Inflammatory macrophage treated with lipopolysaccharide for 4 hours (primary cell): Measurements from ENCODE around the gene RPP14.
"Not testable (repeated sequence)": the region's sequence is repeated elsewhere in the genome, so short reads cannot be mapped to it uniquely, and the experiment has no call there.

Source experiments
- DNase-seq: peaks from one replicate; pipeline ENCODE4 v3.0.0-alpha.2; 2020

Gene RPP14

DNA sequence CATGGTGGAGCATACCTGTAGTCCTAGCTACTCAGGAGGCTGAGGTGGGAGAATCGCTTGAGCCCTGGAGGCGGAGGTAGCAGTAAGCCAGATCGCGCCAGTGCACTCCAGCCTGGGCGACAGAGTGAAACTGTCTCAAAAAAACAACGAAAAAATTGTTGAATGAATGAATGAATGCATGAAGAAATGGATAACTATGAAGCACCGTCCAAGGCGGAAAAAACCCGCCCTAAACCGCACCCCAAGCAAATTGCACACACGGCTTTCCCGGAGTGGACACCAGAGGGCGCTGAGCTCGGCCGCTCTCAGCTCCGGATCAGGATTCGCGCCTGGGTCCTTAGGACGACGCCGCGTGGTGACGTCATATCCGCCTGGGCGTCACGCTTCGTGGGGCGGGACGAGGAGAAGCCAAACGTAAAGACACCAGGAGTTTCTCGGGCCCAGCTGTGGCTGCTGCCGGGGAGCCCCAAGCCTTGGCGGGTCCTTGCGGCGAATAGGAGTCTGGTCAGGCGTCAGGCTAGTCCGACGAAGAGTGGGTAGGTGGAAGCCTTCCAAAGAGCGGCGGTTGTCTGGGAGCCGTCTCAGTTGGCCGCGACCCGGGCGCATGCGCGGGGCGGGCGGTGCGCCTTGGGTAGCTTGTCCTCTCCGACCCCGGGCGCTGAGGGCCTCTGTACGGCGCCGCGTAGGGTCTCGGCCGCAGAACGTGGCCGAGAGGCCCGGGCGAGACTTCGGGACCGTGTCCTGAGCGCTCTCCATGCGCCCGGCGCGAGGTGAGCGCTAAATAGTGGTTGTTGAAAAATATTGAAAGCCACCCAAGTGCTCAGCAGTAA is at the start of gene RPP14, which contains the start of gene HTD2:
Gene RPP14 (plus strand): TSS at position 364 of the 830 bp plus-strand sequence. CDS start 4,085 bp downstream, outside the sequence.
Gene HTD2 (plus strand): TSS at position 639 of the 830 bp plus-strand sequence. CDS start 11,094 bp downstream, outside the sequence.
- peak; percentile 99 for DNase-seq

DNA sequence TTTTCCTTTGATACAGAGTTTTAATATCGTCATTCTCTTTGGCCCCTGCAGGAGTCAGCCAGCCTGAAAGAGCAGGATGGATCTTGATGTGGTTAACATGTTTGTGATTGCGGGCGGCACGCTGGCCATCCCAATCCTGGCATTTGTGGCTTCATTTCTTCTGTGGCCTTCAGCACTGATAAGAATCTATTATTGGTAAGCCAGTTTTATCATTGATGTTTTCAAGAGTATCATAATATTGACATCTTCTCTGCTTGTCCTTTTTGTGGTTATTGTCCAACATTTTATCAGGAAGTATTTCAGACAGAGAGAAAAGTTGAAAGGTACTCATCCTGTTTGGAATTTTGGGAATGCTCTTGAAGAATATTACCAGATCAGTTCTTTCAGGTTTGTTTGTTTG is 49.5 kb upstream of the RPP14 start:
- no peak for DNase-seq

DNA sequence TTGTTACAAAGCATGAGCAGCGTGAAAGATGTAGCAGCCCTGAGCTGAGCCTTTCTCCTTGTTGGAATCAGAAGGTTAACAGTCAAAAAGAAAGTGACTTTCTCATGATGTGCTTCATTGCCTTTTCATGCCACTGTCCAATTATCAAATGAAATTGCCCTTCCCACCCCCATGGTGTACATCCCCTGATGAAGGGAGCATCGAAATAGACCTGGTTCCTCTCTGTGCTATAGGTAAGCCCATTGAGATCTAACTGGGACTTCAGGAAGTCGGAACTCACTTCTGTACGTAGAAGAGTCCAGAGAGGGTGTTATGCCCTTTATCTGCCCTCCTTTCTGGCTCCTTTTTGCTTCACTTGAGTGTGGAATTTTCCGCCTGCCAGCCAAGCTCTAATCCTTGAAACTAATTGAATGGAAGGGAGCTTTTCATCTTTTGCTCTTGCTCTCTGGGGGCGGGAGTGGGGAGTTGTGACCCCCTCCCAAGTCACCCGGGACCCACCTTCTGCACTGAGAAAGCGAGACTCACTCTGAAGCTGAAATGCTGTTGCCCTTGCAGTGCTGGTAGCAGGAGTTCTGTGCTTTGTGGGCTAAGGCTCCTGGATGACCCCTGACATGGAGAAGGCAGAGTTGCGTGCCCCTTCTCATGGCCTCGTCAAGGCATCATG is 47.5 kb upstream of the RPP14 start:
- DNase-seq = no peak

DNA sequence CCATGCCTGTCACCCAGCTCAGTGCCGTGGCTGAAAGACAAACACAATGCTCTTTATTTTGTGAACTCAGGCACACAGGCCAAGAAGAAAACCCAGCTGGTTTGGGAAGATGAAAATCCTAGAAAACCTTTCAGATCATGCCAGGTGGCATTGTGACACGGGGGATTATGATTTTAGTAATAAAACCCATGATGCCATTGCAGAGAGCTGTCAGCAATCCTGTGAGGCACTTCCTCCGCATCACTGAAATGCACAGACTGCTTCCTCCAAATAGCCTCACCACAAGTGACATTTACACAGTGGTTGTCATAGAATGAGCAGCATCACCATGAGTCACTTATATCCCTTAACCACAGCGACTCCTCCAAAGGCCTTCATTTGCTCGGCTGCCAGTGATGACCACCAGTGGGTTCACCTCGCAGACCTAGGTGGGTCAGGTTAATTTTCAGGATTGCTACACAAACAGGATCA is 45.7 kb upstream of the RPP14 start:
- DNase-seq = peak; percentile 91

DNA sequence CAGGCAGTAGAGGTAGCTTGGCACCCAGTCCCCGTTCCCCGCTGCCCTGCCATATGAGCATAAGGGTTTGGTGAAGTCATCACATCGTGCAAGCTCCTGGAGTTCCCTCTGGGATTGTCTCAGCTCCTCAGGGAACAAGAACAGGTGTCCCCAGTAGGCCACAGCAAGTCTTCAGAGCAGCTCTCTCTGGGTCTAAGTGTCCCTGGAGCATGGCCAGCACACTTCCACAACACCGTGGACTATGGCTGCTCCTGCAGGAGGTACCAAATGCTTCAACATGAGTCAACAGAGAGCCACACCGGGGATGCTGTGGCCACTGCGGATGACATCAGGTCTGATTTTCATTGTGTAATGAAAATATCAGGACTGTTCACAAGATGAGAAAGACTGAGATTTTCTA is 45.3 kb upstream of the RPP14 start:
- peak; percentile 56 for DNase-seq

DNA sequence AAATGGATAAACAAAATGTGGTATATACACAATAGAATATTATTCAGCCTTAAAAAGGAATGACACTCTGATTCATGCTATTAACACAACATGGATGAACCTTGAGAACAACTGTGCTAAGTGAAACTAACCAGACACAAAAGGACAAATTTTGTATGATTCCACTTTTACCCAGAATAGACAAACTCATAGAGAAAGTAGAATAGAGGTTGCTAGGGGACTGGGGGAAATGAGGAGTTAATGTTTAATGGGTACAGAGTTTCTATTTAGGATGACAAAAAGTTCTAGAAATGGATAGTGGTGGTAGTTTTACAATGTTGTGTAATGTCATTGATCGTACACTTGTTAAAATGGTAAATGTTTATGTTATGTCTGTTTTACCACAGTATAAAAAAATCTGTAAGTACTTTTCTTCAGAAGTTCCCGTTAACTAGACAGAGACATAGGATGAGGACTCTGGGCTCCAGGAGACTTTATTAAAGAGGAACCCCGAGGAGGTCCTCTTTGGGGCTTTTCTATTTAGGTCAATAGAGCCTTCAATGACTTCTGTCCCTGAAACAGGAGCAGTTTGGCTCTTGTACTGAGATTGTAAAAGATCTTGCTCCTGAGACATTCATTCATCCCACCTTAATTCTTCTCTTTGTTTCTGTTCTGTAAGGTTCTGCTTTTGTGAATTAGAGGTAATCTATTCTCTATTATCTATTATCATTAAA is 43.9 kb upstream of the RPP14 start:
- DNase-seq = no peak

DNA sequence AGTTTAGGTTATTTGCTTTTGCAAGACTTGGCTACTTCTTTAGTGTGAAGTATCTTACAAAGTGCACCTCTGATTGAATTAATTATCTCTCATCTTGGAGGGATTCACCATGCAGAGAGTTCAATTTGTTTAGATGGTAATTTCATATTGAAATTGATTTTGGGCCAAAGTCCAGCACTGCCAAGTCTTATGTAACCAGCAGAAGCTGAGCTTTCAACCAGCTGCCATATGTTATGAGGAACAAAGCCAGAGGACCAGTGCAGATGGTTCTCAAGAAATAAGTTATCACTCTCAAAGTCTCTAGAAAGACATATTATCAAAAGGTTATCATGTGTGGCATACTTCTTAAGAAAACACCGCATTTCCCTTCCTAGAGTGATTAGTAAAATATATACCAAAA is 39.5 kb upstream of the RPP14 start:
- DNase-seq = no peak

DNA sequence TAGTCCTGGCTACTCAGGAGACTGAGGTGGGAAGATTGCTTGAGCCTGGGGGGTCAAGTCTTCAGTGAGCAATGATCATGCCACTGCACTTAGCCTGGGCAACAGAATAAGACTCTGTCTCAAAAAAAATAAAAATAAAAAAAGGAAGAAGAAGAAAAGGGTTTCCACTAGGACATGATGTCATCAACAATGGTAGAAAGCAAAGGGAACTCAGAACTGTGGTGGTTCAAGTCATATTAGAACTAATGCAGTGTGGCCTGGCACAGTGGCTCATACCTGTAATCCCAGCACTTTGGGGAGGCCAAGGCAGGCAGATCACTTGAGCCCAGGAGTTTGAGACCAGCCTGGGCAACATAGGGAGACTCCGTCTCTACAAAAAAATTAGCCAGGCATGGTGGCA is 38.5 kb upstream of the RPP14 start:
- DNase-seq = peak; percentile 39

DNA sequence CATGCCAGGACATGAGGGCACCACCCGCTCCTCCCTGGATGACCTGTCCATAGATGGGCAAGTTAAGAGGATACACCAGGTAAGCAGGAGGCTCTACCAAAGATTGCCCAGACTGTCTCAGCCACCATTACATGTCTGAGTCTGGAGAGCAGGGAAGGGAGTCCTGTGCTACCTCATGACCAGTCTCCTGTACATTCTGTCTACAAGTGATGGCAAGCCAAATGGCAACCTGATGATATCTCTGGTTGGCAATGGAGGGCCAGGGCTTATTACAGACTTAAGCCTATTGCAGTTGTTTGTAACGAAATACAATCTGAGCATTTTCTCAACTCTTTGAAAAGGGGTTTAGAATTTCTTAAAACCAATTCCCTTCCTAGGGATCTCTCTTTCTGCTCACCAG is 36.7 kb upstream of the RPP14 start:
- DNase-seq = no peak

DNA sequence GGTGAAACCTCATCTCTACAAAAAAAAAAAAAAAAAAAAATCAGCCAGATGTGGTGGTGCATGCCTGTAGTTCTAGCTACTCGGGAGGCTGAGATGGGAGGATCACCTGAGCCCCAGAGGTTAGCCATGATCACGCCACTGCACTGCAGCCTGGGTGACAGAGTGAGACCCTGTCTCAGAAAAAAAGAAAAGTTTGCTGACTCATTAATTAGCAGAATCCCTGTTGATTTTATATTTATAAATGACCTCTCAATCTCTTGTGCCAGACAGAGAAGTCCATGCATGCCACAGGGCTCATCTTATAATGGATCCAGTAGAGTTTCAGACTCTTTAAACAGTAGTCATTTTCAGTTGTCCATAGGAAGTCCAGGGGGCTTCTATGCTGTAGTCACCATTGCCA is 35.6 kb upstream of the RPP14 start:
- DNase-seq = no peak

DNA sequence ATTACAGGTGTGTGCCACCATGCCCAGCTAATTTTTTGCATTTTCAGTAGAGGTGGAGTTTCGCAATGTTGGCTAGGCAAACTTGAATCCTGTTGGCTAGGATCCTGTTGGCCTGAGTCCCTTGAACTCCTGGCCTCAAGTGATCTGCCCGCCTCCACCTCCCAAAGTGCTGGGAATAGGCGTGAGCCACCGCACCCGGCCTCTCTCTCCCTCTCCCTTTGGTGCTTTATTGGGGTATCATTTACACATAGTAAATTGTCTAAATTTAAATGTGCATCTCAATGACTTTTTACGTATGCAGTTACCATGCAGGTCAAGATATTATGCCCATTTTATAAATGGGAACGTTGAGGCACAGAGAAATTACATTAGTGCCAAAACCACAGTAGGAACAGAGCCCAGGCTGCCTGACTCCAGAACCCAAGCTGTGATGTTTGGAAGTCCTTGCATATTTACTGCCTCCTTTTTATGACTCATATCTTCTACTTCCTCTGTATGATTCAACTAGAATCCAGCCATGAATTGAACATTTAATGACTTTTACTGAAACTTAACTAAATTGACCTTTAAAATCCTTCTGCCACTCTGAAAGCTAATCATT is 34.0 kb upstream of the RPP14 start:
- DNase-seq = peak; percentile 85

DNA sequence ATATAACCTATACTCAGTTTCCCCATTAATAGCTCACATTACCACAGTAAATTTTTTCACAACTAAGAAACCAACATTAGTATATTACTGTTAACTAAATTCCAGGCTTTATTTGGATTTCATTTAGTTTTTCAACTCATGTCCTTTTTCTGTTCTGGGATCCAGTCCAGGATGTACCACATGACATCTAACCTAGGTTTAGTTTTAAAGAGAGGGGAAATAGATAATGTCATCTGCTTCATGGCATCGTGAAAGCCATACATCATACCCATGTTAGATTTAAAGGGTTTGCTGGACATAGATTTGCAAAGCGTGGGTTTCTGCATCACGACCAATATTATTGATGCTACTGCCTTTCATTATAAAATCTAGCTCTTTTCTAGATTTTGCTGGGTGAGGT is 33.2 kb upstream of the RPP14 start:
- DNase-seq = no peak

DNA sequence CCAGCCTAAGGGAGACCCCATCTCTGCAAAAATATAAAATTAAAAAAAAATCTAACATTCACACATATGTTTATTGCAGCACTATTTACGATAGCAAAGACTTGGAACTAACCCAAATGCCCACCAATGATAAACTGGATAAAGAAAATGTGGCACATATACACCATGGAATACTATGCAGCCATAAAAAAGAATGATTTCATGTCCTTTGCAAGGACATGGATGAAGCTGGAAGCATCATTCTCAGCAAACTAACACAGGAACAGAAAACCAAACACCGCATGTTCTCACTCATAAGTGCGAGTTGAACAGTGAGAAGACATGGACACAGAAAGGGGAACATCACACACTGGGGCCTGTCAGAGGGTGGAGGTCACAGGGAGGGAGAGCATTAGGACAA is 32.7 kb upstream of the RPP14 start:
- DNase-seq = not testable (repeated sequence)

DNA sequence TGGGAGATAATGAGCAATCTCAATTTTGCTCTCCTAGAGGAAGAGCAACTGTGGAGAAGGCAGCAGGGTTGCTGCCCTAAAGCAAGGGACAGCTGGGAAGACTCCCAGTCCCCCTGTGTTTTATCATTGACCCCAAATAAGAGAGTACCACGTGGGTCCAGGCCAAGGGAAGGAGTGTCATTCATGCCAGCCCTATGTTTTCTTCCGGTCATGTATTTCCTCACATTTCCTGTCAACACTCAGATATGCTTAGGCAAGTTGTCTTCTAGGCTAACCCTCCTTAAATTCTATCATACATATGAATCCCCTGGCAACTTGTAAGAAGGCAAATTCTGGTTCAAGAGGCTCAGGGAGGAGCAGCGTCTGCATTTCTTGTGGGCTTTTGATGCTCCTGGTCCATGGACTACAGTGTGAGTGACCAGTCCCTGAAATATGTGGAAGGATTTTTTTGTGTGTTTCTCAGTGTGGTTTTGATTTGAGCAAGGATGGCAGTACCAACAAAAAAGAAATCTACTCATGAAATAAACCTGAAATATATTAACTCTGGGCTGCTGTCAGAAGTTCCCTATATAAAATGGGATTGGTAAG is 31.9 kb upstream of the RPP14 start:
- peak; percentile 20 for DNase-seq

DNA sequence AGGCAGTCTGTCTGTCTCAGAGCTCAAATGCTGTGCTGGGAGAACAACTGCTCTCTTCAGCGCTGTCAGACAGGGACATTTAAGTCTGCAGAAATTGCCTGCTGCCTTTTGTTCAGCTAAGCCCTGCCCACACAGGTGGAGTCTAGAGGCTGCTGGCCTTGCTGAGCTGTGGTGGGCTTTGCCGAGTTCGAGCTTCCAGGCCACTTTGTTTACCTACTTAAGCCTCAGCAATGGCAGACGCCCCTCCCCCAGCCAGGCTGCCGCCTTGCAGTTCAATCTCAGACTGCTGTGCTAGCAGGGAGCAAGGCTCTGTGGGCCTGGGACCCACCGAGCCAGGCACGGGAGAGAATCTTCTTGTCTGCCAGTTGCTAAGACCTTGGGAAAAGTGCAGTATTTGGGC is 25.0 kb upstream of the RPP14 start:
- no peak for DNase-seq

DNA sequence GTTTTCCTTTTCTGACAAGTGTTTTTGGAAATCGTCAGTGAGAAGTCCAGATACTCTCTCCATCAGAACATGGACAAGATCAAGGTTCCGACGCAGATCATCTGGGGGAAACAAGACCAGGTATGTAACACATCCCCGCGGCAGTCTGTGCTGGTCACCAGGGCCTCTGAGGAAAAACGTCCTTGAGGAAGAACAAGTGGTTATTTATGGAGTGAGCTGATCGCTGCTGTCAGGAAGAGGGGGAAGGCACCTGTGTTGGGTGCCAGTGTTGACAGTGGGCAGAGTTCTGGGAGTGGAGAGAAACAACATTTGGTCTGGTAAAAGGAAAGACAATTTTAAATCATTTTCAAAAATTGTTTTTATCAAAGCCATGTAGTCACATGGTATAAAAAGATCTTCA is 20.7 kb upstream of the RPP14 start:
- DNase-seq = no peak

DNA sequence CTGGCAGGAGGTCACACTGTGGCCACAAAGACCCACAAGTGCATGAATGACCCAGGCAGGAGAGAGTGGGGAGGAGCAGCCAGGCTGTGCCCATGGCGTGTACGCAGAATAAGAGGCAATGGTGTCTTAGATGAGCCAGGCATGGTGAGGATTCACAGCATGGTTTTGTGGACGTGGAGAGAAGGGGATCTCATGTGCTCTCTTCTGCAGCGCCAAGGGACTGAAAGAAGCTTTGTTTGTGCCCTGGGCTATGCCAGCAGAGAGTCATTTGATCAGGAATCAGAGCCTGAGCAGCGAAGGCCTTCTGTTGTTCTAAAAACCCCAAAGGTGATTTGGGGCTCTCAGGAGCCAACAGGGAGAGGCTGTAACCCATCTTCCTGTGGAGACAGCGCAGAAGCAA is 18.7 kb upstream of the RPP14 start:
- DNase-seq = no peak

DNA sequence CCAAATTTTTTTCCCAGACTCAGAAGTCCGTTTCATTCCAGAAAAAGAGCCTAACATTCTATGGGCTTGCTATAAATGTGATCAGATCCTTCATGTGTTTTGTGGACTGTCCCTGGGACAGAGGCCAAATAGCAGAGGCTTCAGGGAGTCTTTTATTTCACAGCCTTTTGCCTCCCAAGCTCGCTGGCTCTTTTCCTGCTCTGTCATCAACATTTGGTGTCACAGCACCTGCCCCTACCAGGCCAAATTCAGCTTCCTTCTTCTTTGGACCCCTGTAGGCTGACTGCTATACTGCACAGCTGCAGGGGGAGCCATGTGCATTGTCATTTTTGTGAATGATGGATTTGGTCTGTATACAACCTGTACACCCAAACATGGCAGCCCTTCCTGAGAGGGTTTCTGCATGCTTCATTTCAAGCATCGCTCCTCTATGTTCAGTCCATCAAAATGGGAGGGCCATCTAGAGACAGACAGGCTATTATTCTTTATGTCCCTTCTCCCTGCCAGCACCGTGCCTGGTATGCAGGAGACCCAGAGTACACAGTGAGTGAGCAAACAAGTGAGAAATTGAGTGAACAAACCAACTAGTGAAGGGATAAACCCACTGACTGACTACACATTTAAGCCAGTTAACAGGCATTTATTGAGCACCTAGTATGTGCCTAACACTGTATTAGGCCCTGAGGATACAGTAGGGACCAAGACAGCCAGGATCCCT is 17.9 kb upstream of the RPP14 start:
- no peak for DNase-seq

DNA sequence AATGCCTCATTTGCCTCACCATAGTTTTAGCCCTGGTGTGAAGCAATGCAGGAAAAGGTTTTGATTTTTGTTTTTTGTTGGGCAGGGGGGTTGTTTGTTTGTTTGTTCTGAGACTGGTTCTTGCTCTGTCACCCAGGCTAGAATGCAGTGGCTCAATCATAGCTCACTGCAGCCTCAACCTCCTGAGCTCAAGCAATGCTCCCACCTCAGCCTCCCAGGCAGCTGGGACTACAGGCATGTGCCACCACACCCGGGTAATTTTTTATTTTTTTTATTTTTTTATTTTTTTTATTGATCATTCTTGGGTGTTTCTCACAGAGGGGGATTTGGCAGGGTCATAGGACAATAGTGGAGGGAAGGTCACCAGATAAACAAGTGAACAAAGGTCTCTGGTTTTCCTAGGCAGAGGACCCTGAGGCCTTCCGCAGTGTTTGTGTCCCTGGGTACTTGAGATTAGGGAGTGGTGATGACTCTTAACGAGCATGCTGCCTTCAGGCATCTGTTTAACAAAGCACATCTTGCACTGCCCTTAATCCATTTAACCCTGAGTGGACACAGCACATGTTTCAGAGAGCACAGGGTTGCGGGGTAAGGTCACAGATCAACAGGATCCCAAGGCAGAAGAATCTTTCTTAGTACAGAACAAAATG is 17.0 kb upstream of the RPP14 start:
- DNase-seq = not testable (repeated sequence)

DNA sequence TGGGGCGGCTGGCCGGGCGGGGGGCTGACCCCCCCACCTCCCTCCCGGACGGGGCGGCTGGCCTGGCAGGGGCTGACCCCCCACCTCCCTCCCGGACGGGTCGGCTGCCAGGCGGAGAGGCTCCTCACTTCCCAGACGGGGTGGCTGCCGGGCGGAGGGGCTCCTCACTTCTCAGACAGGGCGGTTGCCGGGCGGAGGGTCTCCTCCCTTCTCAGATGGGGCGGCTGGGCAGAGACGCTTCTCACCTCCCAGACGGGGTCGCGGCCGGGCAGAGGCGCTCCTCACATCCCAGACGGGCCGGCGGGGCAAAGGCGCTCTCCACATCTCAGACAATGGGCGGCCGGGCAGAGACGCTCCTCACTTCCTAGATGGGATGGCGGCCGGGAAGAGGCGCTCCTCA is 15.6 kb upstream of the RPP14 start:
- DNase-seq = not testable (repeated sequence)

DNA sequence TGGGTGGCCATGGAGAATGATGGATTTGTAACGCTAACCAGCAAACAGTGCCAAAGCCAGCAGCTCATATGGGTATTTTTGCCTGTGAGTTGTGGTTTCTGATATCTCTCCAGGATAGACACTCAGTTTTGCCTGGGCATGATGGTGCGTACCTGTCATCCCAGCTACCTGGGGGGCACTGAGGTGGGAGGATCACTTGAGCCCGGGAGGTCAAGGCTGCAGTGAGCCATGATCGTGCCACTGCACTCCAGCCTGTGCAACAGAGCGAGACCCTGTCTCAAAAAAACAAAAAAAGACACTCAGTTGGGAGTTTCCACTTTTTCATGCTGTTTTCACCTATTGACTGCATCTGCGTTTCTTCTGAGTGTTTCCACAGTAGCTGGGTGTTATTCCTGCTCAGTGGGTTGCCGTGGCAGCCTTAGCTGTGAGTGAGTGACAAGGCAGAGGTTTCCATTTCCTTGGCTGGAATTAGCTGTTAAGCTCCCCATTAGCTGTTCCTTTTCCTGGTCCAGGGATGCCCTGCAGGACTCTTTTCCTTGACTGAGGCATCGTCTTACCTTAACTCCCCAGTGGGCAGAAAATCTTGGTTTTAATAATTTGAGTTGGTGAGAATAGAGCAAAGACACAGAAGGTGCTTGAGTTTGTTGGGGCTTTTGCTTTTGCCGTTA is 14.2 kb upstream of the RPP14 start:
- no peak for DNase-seq
